GM12878 (cell line): ENCODE measurements around the gene EEFSEC. TPM values are rescaled to one million over a fixed set of nuclear protein-coding genes. Genes with fewer than 3 reads are reported as not detected.

Source experiments
- ATAC-seq: fragments of 200-7000 bp; cut with Tn5 transposase; 3 replicates; pipeline ENCODE4 v1.9.1; 2020; ENCODE audit warnings: mild to moderate bottlenecking, moderate library complexity
- BruUV-seq: library from RNA; stranded (reverse); fragments of 400-500 nt; replicated peaks from 2 replicates; lab custom pipeline; 2021; lab: Mats Ljungman, UMichigan
- CTCF ChIA-PET: fragments of 300-600 bp; sonication (Branson Sonifier 250); formaldehyde crosslinking; extraction: SDS; loops from one replicate; lab custom pipeline; 2021; ENCODE audit warnings: inconsistent platforms; lab: Yijun Ruan, JAX
- POLR2A ChIA-PET: fragments of 350-600 bp; formaldehyde crosslinking; extraction: SDS; loops from one replicate; lab custom pipeline; 2021; ENCODE audit warnings: inconsistent platforms; lab: Charles Lee
- RAD21 ChIA-PET: fragments of 300-600 bp; sonication (Branson Sonifier 250); formaldehyde crosslinking; loops from one replicate; lab custom pipeline; 2023; ENCODE audit warnings: antibody characterized with exemption; ENCODE audit not compliant: unreplicated experiment; lab: Charles Lee
- SMC1A ChIA-PET: fragments of 300-600 bp; sonication (Branson Sonifier 250); formaldehyde crosslinking; loops from one replicate; lab custom pipeline; 2023; ENCODE audit not compliant: unreplicated experiment, uncharacterized antibody; lab: Charles Lee
- DNase-seq: peaks from one replicate; pipeline ENCODE4 v3.0.0-alpha.2; 2011; ENCODE audit warnings: low read depth, low spot score
- FAIRE-seq: peaks from 3 replicates; lab custom pipeline; 2011; peaks lifted over from hg19 to GRCh38; lab: Jason Lieb, UNC
- H2AFZ ChIP-seq: 2 replicates; pipeline ENCODE4 v1.6.0; 2011; ENCODE audit warnings: low read depth, low read length, control low read depth; ENCODE audit not compliant: control insufficient read depth
- H3K27ac ChIP-seq: 2 replicates; pipeline ENCODE4 v1.5.1; 2011; ENCODE audit warnings: control low read depth; ENCODE audit not compliant: control insufficient read depth, insufficient read depth
- H3K27me3 ChIP-seq, 2 experiments: replicated peaks in 1 of 2; 2 replicates each; pipeline versions ENCODE4 v1.6.0 to v1.6.1; 2011; ENCODE audit warnings: low read length in 1 of 2; ENCODE audit not compliant: control insufficient read depth in 2 of 2, insufficient read depth in 2 of 2
- H3K36me3 ChIP-seq, 2 experiments: 2 replicates each; pipeline ENCODE4 v1.5.1; 2011; ENCODE audit warnings: low read length in 1 of 2; ENCODE audit not compliant: control insufficient read depth in 2 of 2, insufficient read depth in 2 of 2
- H3K4me1 ChIP-seq: 2 replicates; pipeline ENCODE4 v1.6.1; 2011; ENCODE audit warnings: mild to moderate bottlenecking, low read length, moderate library complexity, mixed read lengths; ENCODE audit not compliant: control insufficient read depth, insufficient read depth
- H3K4me2 ChIP-seq: 2 replicates; pipeline ENCODE4 v1.6.0; 2011; ENCODE audit warnings: control low read depth; ENCODE audit not compliant: control insufficient read depth, insufficient read depth
- H3K4me3 ChIP-seq: fragments of 200-600 bp; sonication (generic); 2 replicates; pipeline ENCODE4 v1.5.1; 2016
- H3K79me2 ChIP-seq: 2 replicates; pipeline ENCODE4 v1.6.0; 2011; ENCODE audit warnings: low read length; ENCODE audit not compliant: control insufficient read depth, insufficient read depth
- H3K9ac ChIP-seq: 2 replicates; pipeline ENCODE4 v1.8.0; 2011; ENCODE audit warnings: low read length, control low read depth, mixed read lengths; ENCODE audit not compliant: control insufficient read depth, insufficient read depth
- H3K9me3 ChIP-seq: replicated peaks from 3 replicates; pipeline ENCODE4 v1.5.1; 2011; ENCODE audit warnings: mild to moderate bottlenecking, low read length; ENCODE audit not compliant: control insufficient read depth, insufficient read depth
- H4K20me1 ChIP-seq: 2 replicates; pipeline ENCODE4 v1.6.0; 2011; ENCODE audit not compliant: control insufficient read depth, insufficient read depth
- KDM1A ChIP-seq: fragments of 200-600 bp; sonication (generic); IDR thresholded peaks from 2 replicates; pipeline ENCODE4 v1.6.1; 2016; ENCODE audit warnings: borderline replicate concordance
- NFXL1 ChIP-seq: fragments of 450-650 bp; IDR thresholded peaks from 2 replicates; pipeline ENCODE4 v1.6.1; 2017; ENCODE audit warnings: antibody characterized with exemption, mild to moderate bottlenecking, borderline replicate concordance
- NR2F1 ChIP-seq: fragments of 450-650 bp; conservative IDR thresholded peaks from 2 replicates; pipeline ENCODE4 v1.6.1; 2017; ENCODE audit warnings: mild to moderate bottlenecking
- RELA ChIP-seq: fragments of 450-650 bp; IDR thresholded peaks from 2 replicates; pipeline ENCODE4 v1.8.0; 2014; ENCODE audit warnings: borderline replicate concordance; ENCODE audit not compliant: partially characterized antibody
- WGBS: methylation state at CpG from one replicate; pipeline ENCODE4 v1.1.6; 2016; ENCODE audit warnings: low lambda C conversion rate; ENCODE audit not compliant: insufficient replicate concordance, insufficient coverage; ENCODE audit errors: missing lambda C conversion rate; 5-methylcytosine and 5-hydroxymethylcytosine counted together
- in situ Hi-C: fragments of 300-500 bp; cut with MboI; formaldehyde crosslinking; loops from 9 replicates; pipeline ENCODE4 v1.14.3; 2018; ENCODE audit warnings: mixed read lengths
- intact Hi-C: fragments of 100-400 bp; cut with micrococcal nuclease; formaldehyde crosslinking; loops from one replicate; pipeline ENCODE4 v1.14.2; 2022; ENCODE audit not compliant: unreplicated experiment
- polyA plus RNA-seq, 11 experiments: library from polyadenylated mRNA; depleted of rRNA in 4 of 11; unstranded in 6 of 11; stranded (reverse) in 5 of 11; fragments of >200 nt; fragmentation: Nextera tagmentation in 4 of 11; fragmentation: Illumina TruSeq in 1 of 11; extraction: Ambion mirVana in 4 of 11; extraction: Trizol in 1 of 11; gene quantifications; 1 replicate in 1 of 11; 2 replicates in 10 of 11; pipeline versions ENCODE4 v1.2.1 to v1.2.3, GENCODE V29; 2011 to 2016; ENCODE audit warnings: inconsistent platforms in 2 of 11, missing spikeins in 2 of 11, low read depth in 1 of 11
- total RNA-seq, 4 experiments: library from RNA; depleted of rRNA in 3 of 4; stranded (reverse); fragments of >200 nt in 3 of 4; fragmentation: Illumina TruSeq in 1 of 4; extraction: Trizol in 1 of 4; gene quantifications; 2 replicates each; pipeline versions ENCODE4 v1.2.1 to v1.2.3, GENCODE V29; 2013 to 2021
- TF ChIP-seq, protein P1 (sequence below): fragments of 450-650 bp; IDR thresholded peaks from 2 replicates; pipeline ENCODE4 v1.6.1; 2017; ENCODE audit warnings: mild to moderate bottlenecking, moderate library complexity

The EEFSEC gene
- total and polyA plus RNA-seq, 10 of the 15 experiments (the other 5 are each of a cell fraction or from before 2014, with no cell fraction given) = 0.29 to 29.1 (median 16.1) TPM

DNA sequence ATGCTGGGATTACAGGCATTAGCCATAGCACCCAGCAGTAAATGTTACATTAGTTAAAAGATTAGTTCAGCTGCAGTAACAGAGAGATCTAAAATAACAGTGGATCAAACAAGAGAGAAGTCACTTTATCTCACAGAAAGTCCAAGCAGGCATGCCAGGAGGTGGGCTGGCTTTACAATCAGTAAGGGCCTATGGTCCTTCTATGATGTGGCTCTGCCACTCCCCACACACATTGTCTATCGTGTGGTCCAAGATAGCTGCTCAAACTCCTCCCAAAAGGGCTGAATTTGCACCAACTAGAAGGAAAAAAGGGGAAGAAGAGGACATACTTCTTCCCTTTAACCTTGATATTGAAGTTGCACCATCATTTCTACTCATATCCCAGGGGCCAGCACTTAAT is 25.0 kb upstream of the EEFSEC start:
- no peak overlapping the region for H3K9ac ChIP-seq
- H3K4me3 ChIP-seq = no peak overlapping the region
- ATAC-seq (no peak), FAIRE-seq (no peak), DNase-seq (no peak)
- H3K27me3 ChIP-seq = no peaks in the 10 kb centered on the region
- H3K27ac ChIP-seq = no peak overlapping the region
- ChIA-PET RAD21 (no interaction called here), SMC1A (interaction anchor here (1.4 to 1.6 kb wide), 2 partner anchors 10 to 75 kb away, joined by 3 to 4 read pairs; no protein-coding TSS in a partner anchor), POLR2A (no interaction called here), CTCF (interaction anchor here (1.0 to 2.8 kb wide), 2 partner anchors 19 to 33 kb away, joined by 3 to 12 read pairs; no protein-coding TSS in a partner anchor)
- H3K4me2 ChIP-seq = no peak overlapping the region
- H3K4me1 ChIP-seq = no peaks in the 10 kb centered on the region
- TF ChIP-seq NR2F1 (no peak), KDM1A (no peak), RELA (no peak), NFXL1 (no peak)
- TF ChIP-seq, protein P1, sequence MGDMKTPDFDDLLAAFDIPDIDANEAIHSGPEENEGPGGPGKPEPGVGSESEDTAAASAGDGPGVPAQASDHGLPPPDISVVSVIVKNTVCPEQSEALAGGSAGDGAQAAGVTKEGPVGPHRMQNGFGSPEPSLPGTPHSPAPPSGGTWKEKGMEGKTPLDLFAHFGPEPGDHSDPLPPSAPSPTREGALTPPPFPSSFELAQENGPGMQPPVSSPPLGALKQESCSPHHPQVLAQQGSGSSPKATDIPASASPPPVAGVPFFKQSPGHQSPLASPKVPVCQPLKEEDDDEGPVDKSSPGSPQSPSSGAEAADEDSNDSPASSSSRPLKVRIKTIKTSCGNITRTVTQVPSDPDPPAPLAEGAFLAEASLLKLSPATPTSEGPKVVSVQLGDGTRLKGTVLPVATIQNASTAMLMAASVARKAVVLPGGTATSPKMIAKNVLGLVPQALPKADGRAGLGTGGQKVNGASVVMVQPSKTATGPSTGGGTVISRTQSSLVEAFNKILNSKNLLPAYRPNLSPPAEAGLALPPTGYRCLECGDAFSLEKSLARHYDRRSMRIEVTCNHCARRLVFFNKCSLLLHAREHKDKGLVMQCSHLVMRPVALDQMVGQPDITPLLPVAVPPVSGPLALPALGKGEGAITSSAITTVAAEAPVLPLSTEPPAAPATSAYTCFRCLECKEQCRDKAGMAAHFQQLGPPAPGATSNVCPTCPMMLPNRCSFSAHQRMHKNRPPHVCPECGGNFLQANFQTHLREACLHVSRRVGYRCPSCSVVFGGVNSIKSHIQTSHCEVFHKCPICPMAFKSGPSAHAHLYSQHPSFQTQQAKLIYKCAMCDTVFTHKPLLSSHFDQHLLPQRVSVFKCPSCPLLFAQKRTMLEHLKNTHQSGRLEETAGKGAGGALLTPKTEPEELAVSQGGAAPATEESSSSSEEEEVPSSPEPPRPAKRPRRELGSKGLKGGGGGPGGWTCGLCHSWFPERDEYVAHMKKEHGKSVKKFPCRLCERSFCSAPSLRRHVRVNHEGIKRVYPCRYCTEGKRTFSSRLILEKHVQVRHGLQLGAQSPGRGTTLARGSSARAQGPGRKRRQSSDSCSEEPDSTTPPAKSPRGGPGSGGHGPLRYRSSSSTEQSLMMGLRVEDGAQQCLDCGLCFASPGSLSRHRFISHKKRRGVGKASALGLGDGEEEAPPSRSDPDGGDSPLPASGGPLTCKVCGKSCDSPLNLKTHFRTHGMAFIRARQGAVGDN = no peak
- in situ Hi-C loops = no loop called here
- WGBS = 58% methylated on average over 1 of the region's 1 CpG
- H3K79me2 ChIP-seq = peaks cover 4% of the 10 kb centered on the region
- no peaks in the 10 kb centered on the region for H3K36me3 ChIP-seq
- intact Hi-C loops = no loop called here
- no peaks in the 10 kb centered on the region; the same call in 2 of the 3 replicates for H3K9me3 ChIP-seq
- no peaks in the 10 kb centered on the region for H4K20me1 ChIP-seq
- no TSS peak for BruUV-seq
- no peak overlapping the region for H2AFZ ChIP-seq
